NCI-H1105 (cell line): ENCODE measurements around the gene CDC26.
"Not testable (repeated sequence)": the region's sequence is repeated elsewhere in the genome, so short reads cannot be mapped to it uniquely, and the experiment has no call there.

Experiments used
- DNase-seq: peaks from one replicate; lab custom pipeline; 2025; lab: John Stamatoyannopoulos, UW

Gene CDC26

GRCh38 chr9:113275157-113276131, at the start of gene CDC26, which contains the start of gene PRPF4:
TSS of gene CDC26 (minus strand) at chr9:113275572. CDS start at chr9:113272507, 3,065 bp downstream.
TSS of gene PRPF4 (plus strand) at chr9:113275658. CDS start at chr9:113275744, 86 bp downstream.
- DNase-seq, result peak; percentile 96

GRCh38 chr9:113322671-113323070, 47.3 kb upstream of the CDC26 start:
- no peak for DNase-seq

DNA sequence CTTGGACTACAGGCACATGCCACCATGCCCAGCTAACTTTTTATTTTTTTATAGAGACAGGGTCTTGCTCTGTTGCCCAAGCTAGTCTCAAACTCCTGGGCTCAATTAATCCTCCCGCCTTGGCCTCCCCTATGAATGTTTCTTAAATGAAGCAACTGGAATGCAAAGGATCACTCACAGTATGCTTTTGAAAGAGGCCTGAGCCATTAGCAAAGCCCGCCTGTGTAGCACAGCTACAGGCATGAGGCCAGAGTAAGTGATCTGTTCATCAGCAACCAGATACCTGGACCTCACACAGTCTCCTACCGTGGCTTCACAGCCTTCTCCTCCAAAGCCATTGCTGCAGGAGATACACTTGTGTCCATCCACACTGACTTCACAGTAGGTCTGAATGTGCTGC, 44.7 kb upstream of the CDC26 start:
- DNase-seq, result no peak

- DNase-seq, result no peak
These were observed 43.7 kb upstream of the CDC26 start for GRCh38 chr9:113319054-113319453.

GRCh38 chr9:113317777-113318176, 42.4 kb upstream of the CDC26 start:
- no peak for DNase-seq

GRCh38 chr9:113316030-113316429, 40.7 kb upstream of the CDC26 start:
- DNase-seq, result no peak

DNA sequence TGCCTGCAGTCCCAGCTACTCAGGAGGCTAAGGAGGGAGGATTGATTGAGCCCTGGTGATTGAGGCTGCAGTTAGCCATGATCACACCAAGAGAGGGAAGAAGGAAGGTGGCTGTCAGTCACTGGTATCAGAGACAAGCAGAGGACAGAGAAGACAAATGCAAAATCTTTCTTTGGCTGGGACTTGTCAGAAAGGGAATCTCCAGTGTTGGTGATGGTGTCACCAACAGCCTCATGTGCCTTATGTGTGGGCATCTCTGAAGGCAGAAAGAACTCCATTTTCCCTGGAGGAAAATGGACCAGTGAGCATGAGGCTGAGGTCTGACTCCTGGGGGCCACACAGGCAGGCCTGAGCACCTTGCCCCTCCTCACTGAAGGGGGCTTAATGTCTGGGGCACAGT, 39.9 kb upstream of the CDC26 start:
- DNase-seq, result no peak

- no peak for DNase-seq
These were observed 37.9 kb upstream of the CDC26 start for GRCh38 chr9:113313261-113313660.

DNA sequence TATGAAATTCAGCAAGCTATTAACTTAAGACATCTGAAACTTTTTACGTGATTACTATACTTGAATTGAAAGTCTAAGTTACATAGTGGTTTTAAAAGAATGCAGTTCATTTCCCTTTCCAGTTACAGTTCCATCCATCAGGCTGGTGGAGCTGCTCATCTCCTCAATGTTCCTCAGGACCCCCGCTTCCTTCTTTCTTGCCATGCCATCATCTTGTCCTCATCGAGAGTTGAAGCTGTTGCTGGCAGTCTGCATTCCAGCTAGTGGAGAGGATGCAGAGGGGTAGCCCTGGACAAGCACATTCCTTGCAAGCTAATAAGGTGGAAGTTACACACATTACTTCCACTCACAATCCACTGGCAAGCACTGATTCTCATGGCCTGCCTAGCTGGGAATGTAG, 36.6 kb upstream of the CDC26 start:
- DNase-seq, result no peak

- DNase-seq, result no peak
These were observed 35.2 kb upstream of the CDC26 start for GRCh38 chr9:113310538-113310937.

GRCh38 chr9:113309204-113309813, 33.9 kb upstream of the CDC26 start:
- no peak for DNase-seq

GRCh38 chr9:113307396-113307975, 32.1 kb upstream of the CDC26 start:
- DNase-seq, result no peak

- DNase-seq, result no peak
These were observed 31.2 kb upstream of the CDC26 start for GRCh38 chr9:113306566-113306965.

DNA sequence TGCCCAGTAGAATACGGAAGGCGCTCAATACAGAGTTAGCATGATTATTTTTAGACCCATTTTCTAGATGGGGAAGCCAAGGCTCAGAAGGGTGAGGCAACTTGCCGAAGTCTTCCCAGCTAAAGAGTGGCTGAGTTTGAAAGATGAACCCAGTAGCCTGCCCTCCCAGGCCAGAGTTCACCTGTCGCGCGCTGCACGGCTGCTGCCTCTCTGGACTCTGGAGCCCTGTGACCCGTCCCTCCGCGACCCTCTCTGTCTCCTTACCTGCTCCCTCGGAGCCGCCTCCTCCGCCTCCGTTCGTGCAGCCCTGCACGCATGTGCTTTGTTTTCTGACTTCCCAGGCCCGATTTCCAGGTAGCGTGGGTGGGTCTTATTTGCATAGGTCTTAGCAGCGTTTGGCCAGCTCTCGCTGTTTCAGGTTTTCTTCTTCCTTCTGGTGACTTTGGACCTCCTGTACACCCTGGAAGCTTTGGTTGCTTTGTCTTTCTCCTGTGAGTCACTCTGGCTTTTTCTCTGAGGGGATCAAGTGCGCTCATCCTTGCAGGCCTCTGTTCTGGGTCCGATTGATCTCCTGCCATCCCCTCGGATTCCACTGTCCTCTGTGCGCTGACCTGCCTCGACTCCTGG, 27.5 kb upstream of the CDC26 start, which contains the start of gene RNF183:
Gene RNF183 (minus strand): TSS at position 585 of the 627 bp plus-strand sequence. CDS start 5,192 bp downstream, outside the sequence.
- no peak for DNase-seq

- DNase-seq, result no peak
These were observed 26.2 kb upstream of the CDC26 start for GRCh38 chr9:113301548-113301947.

DNA sequence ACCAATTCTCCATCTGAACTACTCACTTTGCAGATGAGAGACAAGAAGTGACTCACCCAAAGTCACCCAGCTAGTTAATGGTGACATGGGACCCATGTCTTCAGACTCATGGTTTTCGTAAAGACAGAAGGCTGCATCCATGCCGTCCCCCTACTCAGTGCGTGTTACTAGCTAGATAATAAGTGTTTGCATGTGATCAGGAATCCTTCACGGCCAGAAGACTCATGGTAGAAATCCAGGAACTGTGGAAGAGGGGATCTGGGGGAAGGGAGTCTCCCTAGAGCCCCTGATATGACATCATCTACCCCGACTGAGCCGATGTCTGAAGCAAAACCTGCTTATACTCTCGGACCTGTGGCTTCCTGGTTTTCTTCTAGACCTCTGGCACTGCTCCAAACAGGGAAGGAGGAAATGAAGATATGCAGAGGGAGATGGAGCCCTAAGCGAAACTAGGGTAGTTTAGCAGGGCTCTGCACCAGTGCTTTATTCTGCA, 24.5 kb upstream of the CDC26 start:
- DNase-seq, result peak; percentile 44

- peak; percentile 97 for DNase-seq
These were observed 23.8 kb upstream of the CDC26 start for GRCh38 chr9:113298924-113299770.

- no peak for DNase-seq
These were observed 22.9 kb upstream of the CDC26 start for GRCh38 chr9:113298311-113298710.

GRCh38 chr9:113296796-113297558, 21.6 kb upstream of the CDC26 start:
- DNase-seq, result no peak

GRCh38 chr9:113296247-113296646, 20.9 kb upstream of the CDC26 start:
- DNase-seq, result not testable (repeated sequence)
